GM12864 (cell line): ENCODE measurements around the gene VARS2.

ENCODE experiments used
- DNase-seq: peaks from one replicate; pipeline ENCODE4 v3.0.0-alpha.2; 2011; ENCODE audit warnings: low read depth
- H3K4me3 ChIP-seq: 2 replicates; pipeline ENCODE4 v1.5.1; 2011; ENCODE audit warnings: mild to moderate bottlenecking, low read depth, low read length, control low read depth
- CTCF ChIP-seq: IDR thresholded peaks from 2 replicates; pipeline ENCODE4 v1.5.1; 2011; ENCODE audit warnings: low read depth, mild to moderate bottlenecking, moderate library complexity, low read length, control low read depth, inconsistent platforms; ENCODE audit errors: missing control alignments

Gene VARS2

GRCh38 chr6:30881392-30882203 lies 32.4 kb upstream of the VARS2 start:
- no peak overlapping the region for H3K4me3 ChIP-seq
- DNase-seq: no peak
- no peak for TF ChIP-seq CTCF

- H3K4me3 ChIP-seq: no peak overlapping the region
- no peak for TF ChIP-seq CTCF
- DNase-seq: no peak
These were observed 31.8 kb upstream of the VARS2 start for GRCh38 chr6:30882204-30882758.

- H3K4me3 ChIP-seq: peak overlapping the region; percentile 41
- DNase-seq: peak; percentile 50
- no peak for TF ChIP-seq CTCF
These were observed 31.0 kb upstream of the VARS2 start for GRCh38 chr6:30882759-30883684.

- H3K4me3 ChIP-seq: peak within 1 kb of the TSS; percentile 49
- no peak for TF ChIP-seq CTCF
- DNase-seq: no peak
These were observed 30.1 kb upstream of the VARS2 start, which contains the start of gene DDR1 for GRCh38 chr6:30883685-30884520. Gene DDR1, plus strand, starts transcription at chr6:30884519. Its CDS starts 4,211 bp downstream, at chr6:30888730.

- peak overlapping the region; percentile 49 for H3K4me3 ChIP-seq
- no peak for DNase-seq
- TF ChIP-seq CTCF: no peak
These were observed 29.2 kb upstream of the VARS2 start for GRCh38 chr6:30884521-30885480.
